Gastroesophageal sphincter (tissue), 3 donors: Measurements from ENCODE around the gene SCD.

Experiments used
- CTCF ChIP-seq, 4 experiments: fragments of 200-600 bp in 2 of 4; fragments of 450-650 bp in 2 of 4; sonication (generic) in 1 of 4; IDR thresholded peaks; one replicate each; pipeline ENCODE4 v1.5.1; 2017 to 2019; ENCODE audit warnings: antibody characterized with exemption in 4 of 4, mild to moderate bottlenecking in 2 of 4, moderate library complexity in 2 of 4
- POLR2A ChIP-seq, 2 donors: fragments of 450-650 bp; IDR thresholded peaks; one replicate each; pipeline ENCODE4 v1.6.1; 2017; ENCODE audit warnings: antibody characterized with exemption in 2 of 2, mild to moderate bottlenecking in 2 of 2, moderate library complexity in 1 of 2

- TF ChIP-seq POLR2A (IDR thresholded peaks at IDR 0.05) (no peak), CTCF (IDR thresholded peaks at IDR 0.05) (no peak)
Observed at GRCh38 chr10:100374200-100374655, 27.2 kb downstream of the SCD start.
